H1 (cell line): ENCODE results near the gene PRPF38A. TPM values are rescaled to one million over a fixed set of nuclear protein-coding genes. Genes with fewer than 3 reads are reported as not detected.

Source experiments
- CTCF ChIA-PET: fragments of 300-600 bp; sonication (Branson Sonifier 250); formaldehyde crosslinking; loops from one replicate; lab custom pipeline; 2021; ENCODE audit not compliant: partially characterized antibody; lab: Charles Lee
- POLR2A ChIA-PET: fragments of 300-600 bp; sonication (Branson Sonifier 250); formaldehyde crosslinking; loops from one replicate; lab custom pipeline; 2021; ENCODE audit warnings: inconsistent platforms; ENCODE audit not compliant: partially characterized antibody; lab: Charles Lee
- DNase-seq, 2 experiments: peaks; one replicate each; pipeline versions ENCODE4 v3.0.0 to v3.0.0-alpha.2; 2010 to 2022; ENCODE audit warnings: low spot score in 2 of 2, low read depth in 1 of 2, mixed read lengths in 1 of 2
- FAIRE-seq: peaks from 2 replicates; lab custom pipeline; 2011; peaks lifted over from hg19 to GRCh38; lab: Jason Lieb, UNC
- H2AFZ ChIP-seq: 2 replicates; pipeline ENCODE4 v1.8.1; 2012; ENCODE audit warnings: low read length, inconsistent platforms
- H2AK5ac ChIP-seq: 2 replicates; pipeline ENCODE4 v1.6.1; 2013; ENCODE audit warnings: low read depth, low read length
- H2BK120ac ChIP-seq: replicated peaks from 2 replicates; pipeline ENCODE3; 2013; ENCODE audit warnings: low read depth, low read length, inconsistent platforms
- H2BK12ac ChIP-seq: 2 replicates; pipeline ENCODE4 v1.6.1; 2013; ENCODE audit warnings: low read depth, low read length
- H2BK15ac ChIP-seq: 2 replicates; pipeline ENCODE4 v1.6.1; 2013; ENCODE audit warnings: low read length
- H2BK20ac ChIP-seq: 2 replicates; pipeline ENCODE4 v1.6.1; 2013; ENCODE audit warnings: low read length
- H2BK5ac ChIP-seq: 2 replicates; pipeline ENCODE4 v1.6.1; 2013; ENCODE audit warnings: low read depth, low read length
- H3K14ac ChIP-seq: 2 replicates; pipeline ENCODE4 v1.6.1; 2013; ENCODE audit warnings: inconsistent platforms; ENCODE audit not compliant: insufficient read length
- H3K18ac ChIP-seq: 2 replicates; pipeline ENCODE4 v1.6.1; 2013; ENCODE audit warnings: low read length; ENCODE audit errors: extremely low read depth
- H3K23ac ChIP-seq: 2 replicates; pipeline ENCODE4 v1.6.1; 2013; ENCODE audit warnings: inconsistent platforms; ENCODE audit not compliant: insufficient read length
- H3K23me2 ChIP-seq: 2 replicates; pipeline ENCODE4 v1.6.1; 2013; ENCODE audit warnings: low read depth, low read length
- H3K27ac ChIP-seq: 2 replicates; pipeline ENCODE4 v1.6.1; 2011; ENCODE audit warnings: low read depth, low read length, inconsistent platforms
- H3K27me3 ChIP-seq, 4 experiments: replicated peaks in 1 of 4; 1 replicate in 1 of 4; 2 replicates in 3 of 4; pipeline versions ENCODE4 v1.6.1 to v1.8.1; 2011 to 2013; ENCODE audit warnings: low read length in 3 of 4, mild to moderate bottlenecking in 3 of 4, inconsistent platforms in 2 of 4, mixed read lengths in 2 of 4, moderate library complexity in 1 of 4; ENCODE audit not compliant: control insufficient read depth in 3 of 4, insufficient read depth in 3 of 4; ENCODE audit errors: extremely low read depth in 1 of 4
- H3K36me3 ChIP-seq, 4 experiments: 2 replicates each; pipeline versions ENCODE4 v1.6.1 to v1.8.1; 2011 to 2013; ENCODE audit warnings: mild to moderate bottlenecking in 4 of 4, low read length in 3 of 4, moderate library complexity in 2 of 4, control low read depth in 1 of 4, inconsistent platforms in 1 of 4; ENCODE audit not compliant: insufficient read depth in 4 of 4, control insufficient read depth in 2 of 4
- H3K4ac ChIP-seq: replicated peaks from 2 replicates; pipeline ENCODE3; 2013; ENCODE audit warnings: low read length, low read depth, mixed read lengths, inconsistent platforms; ENCODE audit not compliant: insufficient read length
- H3K4me1 ChIP-seq, 4 experiments: replicated peaks in 1 of 4; 1 replicate in 1 of 4; 2 replicates in 3 of 4; pipeline versions ENCODE4 v1.6.1 to v1.8.1; 2011 to 2013; ENCODE audit warnings: low read length in 3 of 4, inconsistent platforms in 2 of 4, mixed read lengths in 1 of 4; ENCODE audit not compliant: insufficient read depth in 4 of 4, control insufficient read depth in 3 of 4
- H3K4me2 ChIP-seq, 2 experiments: 2 replicates each; pipeline versions ENCODE4 v1.6.1 to v1.8.1; 2011 to 2013; ENCODE audit warnings: low read depth in 2 of 2, low read length in 2 of 2, control low read depth in 1 of 2, inconsistent platforms in 1 of 2, mild to moderate bottlenecking in 1 of 2; ENCODE audit not compliant: insufficient read depth in 1 of 2
- H3K4me3 ChIP-seq, 4 experiments: fragments of 200-600, 300-600 bp in 1 of 4; sonication (generic), shearing (Covaris generic), sonication (Bioruptor Twin) in 1 of 4; 2 replicates each; pipeline versions ENCODE4 v1.5.1 to v1.8.1; 2011 to 2016; ENCODE audit warnings: low read length in 4 of 4, low read depth in 3 of 4, control low read depth in 2 of 4, inconsistent platforms in 2 of 4, mild to moderate bottlenecking in 2 of 4, mixed read lengths in 1 of 4, moderate library complexity in 1 of 4; ENCODE audit not compliant: insufficient read depth in 2 of 4; ENCODE audit errors: extremely low read depth in 1 of 4
- H3K56ac ChIP-seq: replicated peaks from 2 replicates; pipeline ENCODE3; 2013; ENCODE audit warnings: low read depth, mild to moderate bottlenecking, mixed read lengths, low read length, inconsistent platforms; ENCODE audit not compliant: insufficient read length
- H3K79me1 ChIP-seq: 2 replicates; pipeline ENCODE4 v1.6.1; 2013; ENCODE audit warnings: low read depth, low read length, control low read depth
- H3K79me2 ChIP-seq, 2 experiments: 2 replicates each; pipeline versions ENCODE4 v1.6.1 to v1.8.1; 2012 to 2013; ENCODE audit warnings: low read length in 2 of 2, mild to moderate bottlenecking in 2 of 2, inconsistent platforms in 1 of 2; ENCODE audit not compliant: insufficient read depth in 2 of 2, control insufficient read depth in 1 of 2
- H3K9ac ChIP-seq, 4 experiments: replicated peaks in 1 of 4; 1 replicate in 1 of 4; 2 replicates in 3 of 4; pipeline versions ENCODE4 v1.6.1 to v1.8.1; 2011 to 2013; ENCODE audit warnings: low read depth in 3 of 4, low read length in 3 of 4, control low read depth in 2 of 4, mild to moderate bottlenecking in 2 of 4, moderate library complexity in 2 of 4, inconsistent platforms in 1 of 4; ENCODE audit errors: extremely low read depth in 1 of 4
- H3K9me3 ChIP-seq, 2 experiments: 2 replicates each; pipeline versions ENCODE4 v1.6.1 to v1.8.1; 2012 to 2013; ENCODE audit warnings: mild to moderate bottlenecking in 2 of 2, moderate library complexity in 2 of 2, control low read depth in 1 of 2, inconsistent platforms in 1 of 2, low read depth in 1 of 2, low read length in 1 of 2, mixed read lengths in 1 of 2; ENCODE audit not compliant: insufficient read depth in 2 of 2
- H4K20me1 ChIP-seq, 2 experiments: replicated peaks in 1 of 2; 2 replicates each; pipeline versions ENCODE3 to v1.8.1; 2011 to 2013; ENCODE audit warnings: inconsistent platforms in 2 of 2, low read length in 2 of 2, mild to moderate bottlenecking in 1 of 2; ENCODE audit not compliant: insufficient read depth in 2 of 2, control insufficient read depth in 1 of 2
- H4K5ac ChIP-seq: 2 replicates; pipeline ENCODE4 v1.6.1; 2013; ENCODE audit warnings: low read length, low read depth, mixed read lengths, inconsistent platforms; ENCODE audit not compliant: insufficient read length
- H4K8ac ChIP-seq: 2 replicates; pipeline ENCODE4 v1.8.0; 2013; ENCODE audit warnings: mild to moderate bottlenecking, moderate library complexity, low read length, inconsistent platforms; ENCODE audit not compliant: insufficient read depth; ENCODE audit errors: extremely low read depth
- H4K91ac ChIP-seq: replicated peaks from 2 replicates; pipeline ENCODE3; 2013; ENCODE audit warnings: low read length, mixed read lengths, inconsistent platforms; ENCODE audit not compliant: insufficient read length
- RFX5 ChIP-seq: IDR thresholded peaks from 2 replicates; pipeline ENCODE4 v1.6.1; 2011; ENCODE audit warnings: low read depth, low read length, improper control_type of control experiment, borderline replicate concordance
- RXRA ChIP-seq: IDR thresholded peaks from 2 replicates; pipeline ENCODE4 v1.6.1; 2011; ENCODE audit warnings: low read depth, mild to moderate bottlenecking, low read length, moderate library complexity; ENCODE audit not compliant: insufficient read depth
- ZNF274 ChIP-seq: IDR thresholded peaks from 2 replicates; pipeline ENCODE4 v1.7.0; 2012; ENCODE audit warnings: low read length, borderline replicate concordance; ENCODE audit errors: extremely low read depth
- WGBS, 2 experiments: shearing (Covaris generic) in 1 of 2; methylation state at CpG; one replicate each; pipeline versions ENCODE4 v1.1.6 to v1.1.7; 2013 to 2015; ENCODE audit warnings: low lambda C conversion rate in 2 of 2, mixed read lengths in 2 of 2, inconsistent platforms in 1 of 2, low coverage in 1 of 2, missing lambda C conversion rate in 1 of 2; ENCODE audit not compliant: insufficient replicate concordance in 2 of 2, insufficient coverage in 1 of 2, insufficient read length in 1 of 2; ENCODE audit errors: extremely low coverage in 1 of 2, missing lambda C conversion rate in 1 of 2; 5-methylcytosine and 5-hydroxymethylcytosine counted together
- polyA plus RNA-seq, 7 experiments: library from polyadenylated mRNA; depleted of rRNA in 3 of 7; stranded (reverse) in 5 of 7; unstranded in 2 of 7; fragments of >200 nt in 5 of 7; fragments of 200-250 nt in 2 of 7; gene quantifications; 1 replicate in 5 of 7; 2 replicates in 1 of 7; 4 replicates in 1 of 7; pipeline versions ENCODE4 v1.2.1 to v1.2.3, GENCODE V29; 2011 to 2013; ENCODE audit warnings: missing spikeins in 2 of 7, mixed read lengths in 2 of 7
- total RNA-seq: library from RNA; stranded (reverse); fragmentation: NEBNext Ultra II Directional; extraction: Animal tissue kit (Norgen Biotek cat#: 25700); gene quantifications from 2 replicates; pipeline ENCODE4 v1.2.1, GENCODE V29; 2021
- TF ChIP-seq, protein P1 (sequence below): IDR thresholded peaks from 2 replicates; pipeline ENCODE4 v1.6.1; 2011; ENCODE audit warnings: low read length, improper control_type of control experiment

The PRPF38A gene
- total and polyA plus RNA-seq, 2 of the 8 experiments (the other 6 are each of a cell fraction or from before 2014, with no cell fraction given), result 25.6 to 76.2 TPM

GRCh38 chr1:52439976-52440375 lies 35.6 kb downstream of the PRPF38A start:
- peaks cover 0 to 3% (median 0%) of the 10 kb centered on the region in 4 experiments; a peak in 2 of 7 replicates for H3K4me1 ChIP-seq
- H4K20me1 ChIP-seq, result no peaks in the 10 kb centered on the region
- no peak overlapping the region for H3K23ac ChIP-seq
- H2BK12ac ChIP-seq, result no peak overlapping the region
- H3K27ac ChIP-seq, result no peak overlapping the region
- DNase-seq (no peak), FAIRE-seq (no peak)
- no peak overlapping the region for H3K14ac ChIP-seq
- no peak overlapping the region for H2BK120ac ChIP-seq
- H3K4me3 ChIP-seq, result no peak overlapping the region
- H2BK5ac ChIP-seq, result no peak overlapping the region
- no peaks in the 10 kb centered on the region for H3K23me2 ChIP-seq
- no peaks in the 10 kb centered on the region for H3K9me3 ChIP-seq
- no peak overlapping the region for H4K8ac ChIP-seq
- no peak overlapping the region for H3K9ac ChIP-seq
- H2BK15ac ChIP-seq, result no peak overlapping the region
- no peaks in the 10 kb centered on the region for H3K27me3 ChIP-seq
- H3K4me2 ChIP-seq, result no peak overlapping the region
- no peaks in the 10 kb centered on the region for H3K79me2 ChIP-seq
- no peak overlapping the region for H4K91ac ChIP-seq
- no peak overlapping the region for H4K5ac ChIP-seq
- H2AK5ac ChIP-seq, result no peak overlapping the region
- WGBS, 2 experiments, result 91 to 100% methylated on average over 1 to 4 of the region's 4 CpGs
- POLR2A ChIA-PET, result no interaction called here
- H2AFZ ChIP-seq, result no peak overlapping the region
- CTCF ChIA-PET, result interaction anchor here (0.6 kb wide), 1 partner anchor 225 kb away, joined by 3 read pairs; no protein-coding TSS in a partner anchor
- no peaks in the 10 kb centered on the region for H3K79me1 ChIP-seq
- H3K36me3 ChIP-seq, result peaks cover 2 to 16% (median 10%) of the 10 kb centered on the region in 4 experiments; a peak in 6 of 8 replicates
- no peak overlapping the region for H2BK20ac ChIP-seq
- H3K4ac ChIP-seq, result no peak overlapping the region
- no peak overlapping the region for H3K56ac ChIP-seq
- no peak overlapping the region for H3K18ac ChIP-seq
- no peak for TF ChIP-seq ZNF274
- TF ChIP-seq, protein P1, sequence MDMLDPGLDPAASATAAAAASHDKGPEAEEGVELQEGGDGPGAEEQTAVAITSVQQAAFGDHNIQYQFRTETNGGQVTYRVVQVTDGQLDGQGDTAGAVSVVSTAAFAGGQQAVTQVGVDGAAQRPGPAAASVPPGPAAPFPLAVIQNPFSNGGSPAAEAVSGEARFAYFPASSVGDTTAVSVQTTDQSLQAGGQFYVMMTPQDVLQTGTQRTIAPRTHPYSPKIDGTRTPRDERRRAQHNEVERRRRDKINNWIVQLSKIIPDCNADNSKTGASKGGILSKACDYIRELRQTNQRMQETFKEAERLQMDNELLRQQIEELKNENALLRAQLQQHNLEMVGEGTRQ, result no peak
- no peak for TF ChIP-seq RXRA
- TF ChIP-seq RFX5, result no peak
